Measurements from ENCODE around the gene IFT81.
"Not testable (repeated sequence)": the region's sequence is repeated elsewhere in the genome, so short reads cannot be mapped to it uniquely, and the experiment has no call there.

GRCh38 chr12:110117210-110117609 is 6.9 kb upstream of the IFT81 start:
- not testable (repeated sequence) for TF ChIP-seq EZH2phosphoT487 (IDR thresholded peaks at IDR 0.05; ENCODE audit: low read length)
- TF ChIP-seq, protein P1, sequence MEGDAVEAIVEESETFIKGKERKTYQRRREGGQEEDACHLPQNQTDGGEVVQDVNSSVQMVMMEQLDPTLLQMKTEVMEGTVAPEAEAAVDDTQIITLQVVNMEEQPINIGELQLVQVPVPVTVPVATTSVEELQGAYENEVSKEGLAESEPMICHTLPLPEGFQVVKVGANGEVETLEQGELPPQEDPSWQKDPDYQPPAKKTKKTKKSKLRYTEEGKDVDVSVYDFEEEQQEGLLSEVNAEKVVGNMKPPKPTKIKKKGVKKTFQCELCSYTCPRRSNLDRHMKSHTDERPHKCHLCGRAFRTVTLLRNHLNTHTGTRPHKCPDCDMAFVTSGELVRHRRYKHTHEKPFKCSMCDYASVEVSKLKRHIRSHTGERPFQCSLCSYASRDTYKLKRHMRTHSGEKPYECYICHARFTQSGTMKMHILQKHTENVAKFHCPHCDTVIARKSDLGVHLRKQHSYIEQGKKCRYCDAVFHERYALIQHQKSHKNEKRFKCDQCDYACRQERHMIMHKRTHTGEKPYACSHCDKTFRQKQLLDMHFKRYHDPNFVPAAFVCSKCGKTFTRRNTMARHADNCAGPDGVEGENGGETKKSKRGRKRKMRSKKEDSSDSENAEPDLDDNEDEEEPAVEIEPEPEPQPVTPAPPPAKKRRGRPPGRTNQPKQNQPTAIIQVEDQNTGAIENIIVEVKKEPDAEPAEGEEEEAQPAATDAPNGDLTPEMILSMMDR (IDR thresholded peaks at IDR 0.05; ENCODE audit: low read length) = not testable (repeated sequence)
